ENCODE data around the gene ENTPD7.
"Not testable (repeated sequence)": the region's sequence is repeated elsewhere in the genome, so short reads cannot be mapped to it uniquely, and the experiment has no call there.

The ENTPD7 gene

GRCh38 chr10:99733366-99733765 is 74.1 kb downstream of the ENTPD7 start:
- Mint-ChIP-seq H3K36me3 (ENCODE audit: low read depth) (peaks cover 30% of the 10 kb centered on the region), H3K4me3 (peak overlapping the region; percentile 69), H3K27ac (peak overlapping the region; percentile 20), H3K9me3 (no peaks in the 10 kb centered on the region), H3K27me3 (ENCODE audit: low read depth) (no peaks in the 10 kb centered on the region), H3K4me1 (ENCODE audit: low read depth) (peaks cover 19% of the 10 kb centered on the region)

DNA sequence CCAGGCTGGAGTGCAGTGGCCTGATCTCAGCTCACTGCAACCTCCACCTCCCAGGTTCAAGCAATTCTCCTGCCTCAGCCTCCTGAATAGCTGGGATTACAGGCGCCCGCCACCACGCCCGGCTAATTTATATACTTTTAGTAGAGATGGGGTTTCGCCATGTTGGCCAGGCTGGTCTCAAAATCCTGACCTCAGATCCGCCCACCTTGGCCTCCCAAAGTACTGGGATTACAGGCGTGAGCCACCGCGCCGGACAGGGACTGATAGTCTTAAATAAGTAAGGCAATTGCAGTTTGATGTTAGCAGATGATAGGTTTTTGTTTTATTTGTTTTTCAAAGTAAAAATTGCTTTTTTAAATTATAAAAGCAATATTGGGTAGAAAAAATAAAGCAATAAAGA is 74.8 kb downstream of the ENTPD7 start:
- H3K27me3 Mint-ChIP-seq (ENCODE audit: low read depth); H3K4me3 Mint-ChIP-seq; H3K9me3 Mint-ChIP-seq; H3K27ac Mint-ChIP-seq: not testable (repeated sequence)
- peaks cover 15% of the 10 kb centered on the region for H3K4me1 Mint-ChIP-seq (ENCODE audit: low read depth)
- H3K36me3 Mint-ChIP-seq (ENCODE audit: low read depth), result peaks cover 32% of the 10 kb centered on the region

- peaks cover 21% of the 10 kb centered on the region for H3K9me3 Mint-ChIP-seq
- H3K27ac Mint-ChIP-seq, result no peak overlapping the region
- H3K4me1 Mint-ChIP-seq (ENCODE audit: low read depth), result peaks cover 6% of the 10 kb centered on the region
- H3K27me3 Mint-ChIP-seq (ENCODE audit: low read depth), result no peaks in the 10 kb centered on the region
- no peak overlapping the region for H3K4me3 Mint-ChIP-seq
- H3K36me3 Mint-ChIP-seq (ENCODE audit: low read depth), result peaks cover 72% of the 10 kb centered on the region
Observed at GRCh38 chr10:99740260-99740659, 81.0 kb downstream of the ENTPD7 start.

DNA sequence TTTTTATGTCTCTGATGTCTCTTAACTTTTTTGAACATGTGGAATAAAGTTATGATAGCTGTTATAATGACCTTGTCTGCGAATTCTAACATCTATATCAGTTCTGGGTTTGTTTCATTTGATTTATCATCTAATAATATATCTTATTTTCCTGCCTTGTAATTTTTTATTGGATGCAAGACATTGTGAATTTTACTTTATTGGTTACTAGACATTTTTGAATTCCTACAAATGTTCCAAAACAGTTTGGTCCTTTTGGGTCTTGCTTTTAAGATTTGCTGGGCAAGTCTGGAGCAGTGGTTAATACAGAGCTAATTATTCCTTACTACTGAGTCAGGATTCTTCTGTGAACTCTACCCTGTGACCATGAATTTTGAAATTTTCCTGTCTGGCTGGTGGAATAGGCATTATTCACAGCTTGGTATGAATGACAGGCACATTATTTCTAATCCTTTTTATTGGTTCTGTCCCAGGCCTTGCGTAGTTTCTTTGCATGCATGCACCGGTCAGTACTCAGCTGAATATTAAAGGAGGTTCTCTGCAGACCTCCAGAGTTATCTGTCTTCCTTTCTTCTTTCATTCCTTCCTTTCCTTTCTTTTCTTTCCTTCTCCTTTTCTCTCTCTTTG is 81.7 kb downstream of the ENTPD7 start:
- Mint-ChIP-seq H3K4me3 (no peak overlapping the region), H3K36me3 (ENCODE audit: low read depth) (peaks cover 70% of the 10 kb centered on the region), H3K27ac (no peak overlapping the region), H3K4me1 (ENCODE audit: low read depth) (peaks cover 6% of the 10 kb centered on the region), H3K27me3 (ENCODE audit: low read depth) (no peaks in the 10 kb centered on the region), H3K9me3 (peaks cover 21% of the 10 kb centered on the region)

DNA sequence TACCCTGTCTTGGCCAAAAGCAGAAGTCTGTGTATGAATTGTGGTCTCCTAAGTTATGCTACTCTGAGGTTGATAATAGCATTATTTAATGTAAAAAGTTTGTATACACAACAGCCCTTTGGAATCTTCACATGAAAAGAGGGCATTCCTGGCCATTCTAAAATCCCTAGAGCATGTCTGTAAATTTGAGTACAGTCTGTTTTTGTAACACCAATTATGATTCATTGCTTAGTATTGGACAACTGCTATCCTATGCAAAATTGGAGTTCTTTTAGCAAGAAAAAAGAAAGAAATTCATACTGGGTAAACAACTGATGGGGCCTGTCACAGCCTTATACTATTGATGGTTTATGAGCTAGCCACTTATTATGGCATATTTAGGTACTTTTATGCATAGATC is 82.9 kb downstream of the ENTPD7 start:
- H3K27ac Mint-ChIP-seq, result no peak overlapping the region
- H3K27me3 Mint-ChIP-seq (ENCODE audit: low read depth), result no peaks in the 10 kb centered on the region
- H3K9me3 Mint-ChIP-seq, result peaks cover 21% of the 10 kb centered on the region
- H3K4me3 Mint-ChIP-seq, result no peak overlapping the region
- peaks cover 6% of the 10 kb centered on the region for H3K4me1 Mint-ChIP-seq (ENCODE audit: low read depth)
- peaks cover 63% of the 10 kb centered on the region for H3K36me3 Mint-ChIP-seq (ENCODE audit: low read depth)

DNA sequence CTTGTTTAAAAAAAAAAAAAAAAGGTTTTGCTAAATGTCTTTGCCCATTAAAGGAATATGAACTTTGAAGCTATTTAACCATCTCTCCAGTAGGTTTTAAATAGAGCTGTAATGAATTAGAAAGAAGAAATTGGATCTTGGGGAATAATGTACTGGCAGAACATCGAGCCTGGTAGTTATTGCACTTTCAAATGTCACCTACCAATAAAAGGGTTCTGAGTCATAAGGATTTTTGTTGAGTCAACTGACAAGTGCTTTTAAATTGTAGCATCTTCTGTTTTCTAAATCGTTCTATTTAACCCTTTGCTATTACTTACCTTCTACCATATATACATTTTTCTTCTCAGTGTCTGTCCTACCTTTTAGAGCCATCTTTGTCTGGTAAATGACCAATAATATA is 83.4 kb downstream of the ENTPD7 start:
- Mint-ChIP-seq H3K9me3 (peaks cover 21% of the 10 kb centered on the region), H3K27ac (no peak overlapping the region), H3K4me3 (no peak overlapping the region), H3K36me3 (ENCODE audit: low read depth) (peaks cover 61% of the 10 kb centered on the region), H3K27me3 (ENCODE audit: low read depth) (no peaks in the 10 kb centered on the region), H3K4me1 (ENCODE audit: low read depth) (peaks cover 6% of the 10 kb centered on the region)

- Mint-ChIP-seq H3K4me3 (no peak overlapping the region), H3K36me3 (ENCODE audit: low read depth) (peaks cover 61% of the 10 kb centered on the region), H3K27ac (no peak overlapping the region)
Observed at GRCh38 chr10:99743841-99744240, 84.5 kb downstream of the ENTPD7 start.

GRCh38 chr10:99746166-99746565 is 86.9 kb downstream of the ENTPD7 start:
- H3K27me3 Mint-ChIP-seq (ENCODE audit: low read depth), result not testable (repeated sequence)

More at GRCh38 chr10:99743841-99744240, 84.5 kb downstream of the ENTPD7 start:
- Mint-ChIP-seq H3K27me3 (ENCODE audit: low read depth) (no peaks in the 10 kb centered on the region), H3K9me3 (peaks cover 21% of the 10 kb centered on the region), H3K4me1 (ENCODE audit: low read depth) (peaks cover 6% of the 10 kb centered on the region)

DNA sequence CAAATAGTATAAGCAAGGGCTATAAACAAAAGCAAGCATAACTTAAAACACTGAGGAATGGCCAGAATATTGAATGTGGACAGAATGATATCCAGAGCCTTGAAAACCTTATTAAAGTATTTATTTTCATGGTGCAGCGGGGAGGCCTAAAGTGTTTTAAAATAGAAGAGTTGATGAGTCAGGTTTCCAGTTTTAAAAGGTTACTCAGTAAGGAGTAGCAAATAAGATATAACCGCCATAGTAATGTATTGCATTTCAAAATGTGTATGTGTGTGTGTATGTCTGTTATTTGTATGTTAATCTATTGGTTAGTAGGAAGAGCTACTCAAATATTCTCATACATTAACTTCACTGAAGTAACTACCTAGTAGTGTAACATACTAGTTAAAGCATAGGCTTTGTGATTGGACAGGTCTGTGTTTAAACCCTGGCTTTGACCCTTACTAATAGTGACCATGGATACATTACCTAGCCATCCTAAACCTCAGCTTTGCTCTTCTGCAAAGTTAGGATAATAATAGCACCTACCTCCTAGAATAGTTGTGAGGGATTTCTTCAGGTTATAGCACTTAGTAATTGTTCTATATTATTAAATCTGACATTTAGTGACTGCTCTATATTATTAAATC is 89.6 kb downstream of the ENTPD7 start:
- Mint-ChIP-seq H3K4me3 (no peak overlapping the region), H3K27ac (no peak overlapping the region), H3K27me3 (ENCODE audit: low read depth) (no peaks in the 10 kb centered on the region), H3K9me3 (no peaks in the 10 kb centered on the region), H3K36me3 (ENCODE audit: low read depth) (peaks cover 31% of the 10 kb centered on the region), H3K4me1 (ENCODE audit: low read depth) (peaks cover 2% of the 10 kb centered on the region)

More at GRCh38 chr10:99746166-99746565, 86.9 kb downstream of the ENTPD7 start:
- H3K4me1 Mint-ChIP-seq (ENCODE audit: low read depth); H3K27ac Mint-ChIP-seq; H3K9me3 Mint-ChIP-seq; H3K4me3 Mint-ChIP-seq: not testable (repeated sequence)
- peaks cover 53% of the 10 kb centered on the region for H3K36me3 Mint-ChIP-seq (ENCODE audit: low read depth)

DNA sequence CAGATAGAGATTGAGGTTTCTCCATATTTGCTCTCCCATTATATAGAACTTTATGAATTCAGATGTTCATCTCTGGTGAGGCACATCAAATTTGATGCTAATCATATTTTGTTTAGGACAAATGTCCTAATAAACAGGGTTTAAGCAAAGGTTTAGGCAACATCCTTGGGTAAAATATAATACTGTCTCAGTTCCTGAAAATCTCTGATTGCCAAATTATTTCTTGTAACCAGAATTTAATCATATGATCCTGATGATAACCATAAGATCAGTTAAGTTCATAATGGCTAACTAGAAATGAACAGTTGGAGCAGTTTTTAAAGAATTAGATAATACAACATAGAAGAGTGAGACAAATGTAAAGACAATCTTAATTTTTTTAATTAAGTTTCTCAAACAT is 91.3 kb downstream of the ENTPD7 start:
- Mint-ChIP-seq H3K9me3 (no peaks in the 10 kb centered on the region), H3K27me3 (ENCODE audit: low read depth) (no peaks in the 10 kb centered on the region), H3K36me3 (ENCODE audit: low read depth) (peaks cover 38% of the 10 kb centered on the region), H3K4me1 (ENCODE audit: low read depth) (no peaks in the 10 kb centered on the region), H3K4me3 (no peak overlapping the region), H3K27ac (no peak overlapping the region)

DNA sequence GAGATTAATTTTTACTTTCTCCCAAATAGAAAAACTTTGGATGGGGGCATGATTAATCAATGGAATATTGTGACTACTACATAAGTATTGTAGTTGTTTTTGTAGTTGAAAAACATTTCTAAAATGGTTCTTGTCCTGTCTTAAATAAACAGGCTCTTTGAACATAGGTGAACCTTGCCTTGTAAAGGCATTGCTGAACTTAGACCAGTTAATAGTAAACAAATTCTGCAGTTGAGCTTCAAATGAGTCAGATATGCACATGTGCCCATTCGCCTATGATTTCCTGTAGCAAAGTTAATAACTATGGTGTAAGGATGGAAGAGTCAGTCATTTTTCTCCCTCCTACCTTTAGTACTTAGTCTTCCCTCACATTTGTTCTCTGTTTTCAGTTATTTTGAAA is 95.4 kb downstream of the ENTPD7 start:
- Mint-ChIP-seq H3K36me3 (ENCODE audit: low read depth) (peaks cover 47% of the 10 kb centered on the region), H3K9me3 (no peaks in the 10 kb centered on the region), H3K27ac (no peak overlapping the region), H3K4me1 (ENCODE audit: low read depth) (no peaks in the 10 kb centered on the region), H3K4me3 (no peak overlapping the region), H3K27me3 (ENCODE audit: low read depth) (no peaks in the 10 kb centered on the region)
